H9 (cell line): Measurements from ENCODE around the gene PHEX. TPM values are rescaled to one million over a fixed set of nuclear protein-coding genes. Genes with fewer than 3 reads are reported as not detected.

Experiments used
- DNase-seq: peaks from one replicate; pipeline ENCODE4 v3.0.0-alpha.2; 2017
- H2AFZ ChIP-seq: one replicate; pipeline ENCODE4 v1.6.1; 2013; ENCODE audit warnings: mild to moderate bottlenecking, low read length, control low read depth, moderate library complexity
- H2AK5ac ChIP-seq: 2 replicates; pipeline ENCODE4 v1.6.1; 2013; ENCODE audit warnings: low read length, control low read depth, mixed read lengths; ENCODE audit not compliant: insufficient read length
- H2BK120ac ChIP-seq: one replicate; pipeline ENCODE4 v1.6.1; 2013; ENCODE audit warnings: low read depth, mild to moderate bottlenecking, low read length, control low read depth, inconsistent platforms; ENCODE audit not compliant: poor library complexity, severe bottlenecking
- H2BK12ac ChIP-seq: 2 replicates; pipeline ENCODE4 v1.6.1; 2013; ENCODE audit warnings: low read length, control low read depth, mixed read lengths, low read depth; ENCODE audit not compliant: insufficient read length
- H2BK15ac ChIP-seq: 2 replicates; pipeline ENCODE4 v1.6.1; 2013; ENCODE audit warnings: low read depth, low read length, control low read depth
- H2BK20ac ChIP-seq: one replicate; pipeline ENCODE4 v1.6.1; 2013; ENCODE audit warnings: low read depth, mild to moderate bottlenecking, low read length, control low read depth, inconsistent platforms; ENCODE audit not compliant: poor library complexity, severe bottlenecking
- H2BK5ac ChIP-seq: 2 replicates; pipeline ENCODE4 v1.6.1; 2013; ENCODE audit warnings: low read length, control low read depth, mixed read lengths; ENCODE audit not compliant: insufficient read length
- H3K14ac ChIP-seq: 2 replicates; pipeline ENCODE4 v1.6.1; 2013; ENCODE audit warnings: low read length, control low read depth; ENCODE audit not compliant: insufficient read depth
- H3K18ac ChIP-seq: 2 replicates; pipeline ENCODE4 v1.6.1; 2013; ENCODE audit warnings: low read depth, mild to moderate bottlenecking, mixed read lengths, low read length, control low read depth; ENCODE audit not compliant: insufficient read length
- H3K23ac ChIP-seq: 2 replicates; pipeline ENCODE4 v1.6.1; 2013; ENCODE audit warnings: low read length, control low read depth, mixed read lengths, low read depth; ENCODE audit not compliant: insufficient read length
- H3K23me2 ChIP-seq: 2 replicates; pipeline ENCODE4 v1.6.1; 2013; ENCODE audit warnings: low read depth, mild to moderate bottlenecking, mixed read lengths, low read length, control low read depth; ENCODE audit not compliant: insufficient read length, poor library complexity, severe bottlenecking
- H3K27ac ChIP-seq: 2 replicates; pipeline ENCODE4 v1.5.1; 2013; ENCODE audit warnings: low read length, control low read depth, mixed read lengths, low read depth; ENCODE audit not compliant: insufficient read length
- H3K27me3 ChIP-seq: 2 replicates; pipeline ENCODE4 v1.6.1; 2013; ENCODE audit warnings: low read length, control low read depth, inconsistent platforms; ENCODE audit not compliant: insufficient read depth
- H3K4ac ChIP-seq: 2 replicates; pipeline ENCODE4 v1.6.1; 2013; ENCODE audit warnings: low read depth, mild to moderate bottlenecking, control low read depth, inconsistent platforms, low read length, moderate library complexity
- H3K4me1 ChIP-seq: 2 replicates; pipeline ENCODE4 v1.6.1; 2013; ENCODE audit warnings: low read length, control low read depth, inconsistent platforms; ENCODE audit not compliant: insufficient read depth
- H3K4me2 ChIP-seq: 2 replicates; pipeline ENCODE4 v1.6.1; 2013; ENCODE audit warnings: low read length, control low read depth, mixed read lengths; ENCODE audit not compliant: insufficient read length, insufficient read depth
- H3K56ac ChIP-seq: 2 replicates; pipeline ENCODE4 v1.6.1; 2013; ENCODE audit warnings: low read depth, mild to moderate bottlenecking, mixed read lengths, low read length, control low read depth; ENCODE audit not compliant: insufficient read length
- H3K79me1 ChIP-seq: 2 replicates; pipeline ENCODE4 v1.6.1; 2013; ENCODE audit warnings: low read depth, mild to moderate bottlenecking, moderate library complexity, low read length, control low read depth, inconsistent platforms; ENCODE audit not compliant: insufficient read depth, poor library complexity, severe bottlenecking
- H3K79me2 ChIP-seq: 2 replicates; pipeline ENCODE4 v1.6.1; 2013; ENCODE audit warnings: low read length, control low read depth, inconsistent platforms; ENCODE audit not compliant: insufficient read depth
- H3K9ac ChIP-seq: 2 replicates; pipeline ENCODE4 v1.6.1; 2013; ENCODE audit warnings: low read length, control low read depth, mixed read lengths; ENCODE audit not compliant: insufficient read length; ENCODE audit errors: extremely low read depth
- H3K9me3 ChIP-seq: one replicate; pipeline ENCODE4 v1.6.1; 2013; ENCODE audit warnings: low read depth, low read length, inconsistent platforms; ENCODE audit not compliant: control insufficient read depth
- H3T11ph ChIP-seq: one replicate; pipeline ENCODE4 v1.6.1; 2013; ENCODE audit warnings: mild to moderate bottlenecking, low read length, control low read depth, inconsistent platforms
- H4K20me1 ChIP-seq: one replicate; pipeline ENCODE4 v1.6.1; 2013; ENCODE audit not compliant: control insufficient read depth, insufficient read length, insufficient read depth
- H4K5ac ChIP-seq: 2 replicates; pipeline ENCODE4 v1.6.1; 2013; ENCODE audit warnings: low read depth, mild to moderate bottlenecking, mixed read lengths, low read length, control low read depth; ENCODE audit not compliant: insufficient read length
- H4K8ac ChIP-seq: replicated peaks from 2 replicates; pipeline ENCODE4 v1.6.1; 2013; ENCODE audit warnings: low read length, control low read depth, mixed read lengths, low read depth; ENCODE audit not compliant: insufficient read length
- H4K91ac ChIP-seq: 2 replicates; pipeline ENCODE4 v1.6.1; 2013; ENCODE audit warnings: low read depth, mild to moderate bottlenecking, moderate library complexity, mixed read lengths, low read length, control low read depth; ENCODE audit not compliant: insufficient read length
- H3K27ac Mint-ChIP-seq, 3 experiments: 2 replicates in 2 of 3; 3 replicates in 1 of 3; pipeline ENCODE4 v1.8.0; 2020 to 2021; ENCODE audit warnings: mixed read lengths in 3 of 3, mild to moderate bottlenecking in 1 of 3, moderate library complexity in 1 of 3
- H3K27me3 Mint-ChIP-seq: 2 replicates; pipeline ENCODE4 v1.8.0; 2021; ENCODE audit warnings: low read depth, mild to moderate bottlenecking, moderate library complexity, mixed read lengths
- H3K36me3 Mint-ChIP-seq, 3 experiments: 2 replicates in 2 of 3; 3 replicates in 1 of 3; pipeline ENCODE4 v1.8.0; 2020 to 2021; ENCODE audit warnings: low read depth in 3 of 3, mixed read lengths in 3 of 3; ENCODE audit not compliant: insufficient read depth in 1 of 3
- H3K4me1 Mint-ChIP-seq, 2 experiments: 2 replicates each; pipeline ENCODE4 v1.8.0; 2020; ENCODE audit warnings: mixed read lengths in 2 of 2
- H3K4me3 Mint-ChIP-seq, 2 experiments: 2 replicates in 1 of 2; 3 replicates in 1 of 2; pipeline ENCODE4 v1.8.0; 2020 to 2021; ENCODE audit warnings: mild to moderate bottlenecking in 2 of 2, mixed read lengths in 2 of 2, moderate library complexity in 1 of 2
- H3K9me3 Mint-ChIP-seq, 2 experiments: 2 replicates in 1 of 2; 3 replicates in 1 of 2; pipeline ENCODE4 v1.8.0; 2020; ENCODE audit warnings: mild to moderate bottlenecking in 2 of 2, mixed read lengths in 2 of 2, moderate library complexity in 1 of 2
- WGBS: extraction: QIAGEN DNeasy Blood & Tissue Kit; methylation state at CpG from one replicate; pipeline ENCODE4 v1.1.7; 2013; ENCODE audit warnings: missing lambda C conversion rate, low lambda C conversion rate, mixed read lengths; ENCODE audit not compliant: insufficient read length; ENCODE audit errors: extremely low coverage; 5-methylcytosine and 5-hydroxymethylcytosine counted together
- total RNA-seq: library from RNA; stranded (reverse); gene quantifications from 2 replicates; pipeline ENCODE4 v1.2.1, GENCODE V29; 2021
- TF ChIP-seq, protein P1 (sequence below): fragments of 200-600 bp; sonication (generic); conservative IDR thresholded peaks from 3 replicates; pipeline ENCODE4 v1.8.0; 2021; ENCODE audit warnings: antibody characterized with exemption, mild to moderate bottlenecking

The PHEX gene
- total RNA-seq, 1 experiment from 2014 or later, result 0.11 TPM

DNA sequence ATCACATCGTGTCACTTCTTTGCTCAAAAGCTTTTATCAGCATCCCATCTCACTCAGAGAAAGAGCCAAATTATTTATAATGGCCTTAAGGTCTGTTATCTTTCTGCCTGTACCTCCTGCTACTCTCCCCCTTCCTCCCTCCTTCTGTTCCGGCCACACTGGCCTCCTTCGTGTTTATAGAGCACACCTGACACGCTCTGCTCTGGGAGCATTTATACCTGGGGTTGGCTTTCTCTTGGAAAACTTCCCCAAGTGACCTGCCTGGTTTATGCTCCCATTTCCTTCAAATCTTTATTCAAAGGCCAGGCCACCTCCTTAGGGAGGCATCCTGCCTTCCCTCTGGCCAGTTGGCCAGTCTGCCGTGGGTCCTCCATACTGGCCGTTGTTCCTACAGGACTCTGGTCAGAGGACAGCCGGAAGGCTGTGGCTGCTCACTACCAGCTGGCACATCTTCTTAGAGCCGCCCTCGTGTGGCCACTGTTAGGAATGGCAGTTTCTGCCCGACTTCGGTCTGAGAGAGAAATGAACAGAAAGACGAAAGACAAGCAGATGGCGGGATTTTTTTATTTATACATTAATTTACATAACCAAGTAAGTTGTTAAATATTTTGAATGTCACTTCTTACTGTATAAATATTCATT, 160.4 kb downstream of the PHEX start:
- peaks cover 4% of the 10 kb centered on the region for H3K9me3 ChIP-seq
- H2AFZ ChIP-seq, result no peak overlapping the region
- H3K27ac Mint-ChIP-seq, result peak overlapping the region in 1 of 3 experiments; percentile 89; a peak in 1 of 7 replicates

More for the DNA sequence above, 160.4 kb downstream of the PHEX start:
- H3K18ac ChIP-seq, result no peak overlapping the region
- H4K8ac ChIP-seq, result no peak overlapping the region
- H3K23ac ChIP-seq, result no peak overlapping the region
- no peaks in the 10 kb centered on the region for H3K79me1 ChIP-seq
- H2BK12ac ChIP-seq, result no peak overlapping the region
- H3K56ac ChIP-seq, result no peak overlapping the region
- Mint-ChIP-seq H3K4me1 (peaks cover 2% of the 10 kb centered on the region in 2 experiments; a peak in 2 of 4 replicates), H3K4me3 (no peak overlapping the region), H3K27me3 (no peaks in the 10 kb centered on the region), H3K36me3 (0 out of 7 replicates have a peak, but pooled peaks cover 0 to 3% (median 0%) of the 10 kb centered on the region in 3 experiments), H3K9me3 (peaks cover 0 to 21% of the 10 kb centered on the region in 2 experiments; a peak in 4 of 5 replicates)
- no peak overlapping the region for H2AK5ac ChIP-seq
- H3K23me2 ChIP-seq, result no peaks in the 10 kb centered on the region
- no peak overlapping the region for H2BK20ac ChIP-seq
- H2BK15ac ChIP-seq, result no peak overlapping the region
- H3K27me3 ChIP-seq, result no peaks in the 10 kb centered on the region
- H3K4ac ChIP-seq, result no peak overlapping the region
- H3K14ac ChIP-seq, result no peak overlapping the region
- WGBS, result no CpG with 5 or more reads among the region's 13 CpGs
- H3K4me2 ChIP-seq, result no peak overlapping the region
- H3T11ph ChIP-seq, result no peak overlapping the region
- no peak overlapping the region for H2BK120ac ChIP-seq
- H4K5ac ChIP-seq, result no peak overlapping the region
- H4K20me1 ChIP-seq, result no peaks in the 10 kb centered on the region
- TF ChIP-seq, protein P1, sequence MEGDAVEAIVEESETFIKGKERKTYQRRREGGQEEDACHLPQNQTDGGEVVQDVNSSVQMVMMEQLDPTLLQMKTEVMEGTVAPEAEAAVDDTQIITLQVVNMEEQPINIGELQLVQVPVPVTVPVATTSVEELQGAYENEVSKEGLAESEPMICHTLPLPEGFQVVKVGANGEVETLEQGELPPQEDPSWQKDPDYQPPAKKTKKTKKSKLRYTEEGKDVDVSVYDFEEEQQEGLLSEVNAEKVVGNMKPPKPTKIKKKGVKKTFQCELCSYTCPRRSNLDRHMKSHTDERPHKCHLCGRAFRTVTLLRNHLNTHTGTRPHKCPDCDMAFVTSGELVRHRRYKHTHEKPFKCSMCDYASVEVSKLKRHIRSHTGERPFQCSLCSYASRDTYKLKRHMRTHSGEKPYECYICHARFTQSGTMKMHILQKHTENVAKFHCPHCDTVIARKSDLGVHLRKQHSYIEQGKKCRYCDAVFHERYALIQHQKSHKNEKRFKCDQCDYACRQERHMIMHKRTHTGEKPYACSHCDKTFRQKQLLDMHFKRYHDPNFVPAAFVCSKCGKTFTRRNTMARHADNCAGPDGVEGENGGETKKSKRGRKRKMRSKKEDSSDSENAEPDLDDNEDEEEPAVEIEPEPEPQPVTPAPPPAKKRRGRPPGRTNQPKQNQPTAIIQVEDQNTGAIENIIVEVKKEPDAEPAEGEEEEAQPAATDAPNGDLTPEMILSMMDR, result peak; percentile 91
- H3K79me2 ChIP-seq, result no peaks in the 10 kb centered on the region
- no peak overlapping the region for H2BK5ac ChIP-seq
- peak; percentile 70 for DNase-seq
- H3K4me1 ChIP-seq, result no peaks in the 10 kb centered on the region
- no peak overlapping the region for H3K27ac ChIP-seq
- no peak overlapping the region for H4K91ac ChIP-seq
- no peak overlapping the region for H3K9ac ChIP-seq
